ENCODE data around the gene S100A5.

DNA sequence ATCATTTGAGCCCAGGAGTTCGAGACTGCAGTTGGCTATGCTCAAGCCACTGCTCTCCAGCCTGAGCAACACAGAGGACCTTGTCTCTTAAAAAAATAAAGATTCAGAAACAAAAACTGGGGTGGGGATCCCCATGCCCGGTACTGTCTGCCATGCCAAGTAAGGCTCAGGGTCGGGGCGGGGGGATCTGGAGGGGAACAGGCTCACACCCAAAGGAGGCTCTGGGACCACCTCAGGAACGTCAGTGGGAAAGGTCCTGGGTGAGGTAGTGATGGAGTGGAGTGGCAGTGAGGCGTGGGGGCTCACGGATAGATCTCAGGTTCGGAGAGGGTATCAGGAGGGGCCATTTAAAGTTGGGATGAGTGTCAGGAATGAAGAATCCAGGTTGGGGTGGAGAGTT is 5.6 kb upstream of the S100A5 start:
- TF ChIP-seq, protein P1, sequence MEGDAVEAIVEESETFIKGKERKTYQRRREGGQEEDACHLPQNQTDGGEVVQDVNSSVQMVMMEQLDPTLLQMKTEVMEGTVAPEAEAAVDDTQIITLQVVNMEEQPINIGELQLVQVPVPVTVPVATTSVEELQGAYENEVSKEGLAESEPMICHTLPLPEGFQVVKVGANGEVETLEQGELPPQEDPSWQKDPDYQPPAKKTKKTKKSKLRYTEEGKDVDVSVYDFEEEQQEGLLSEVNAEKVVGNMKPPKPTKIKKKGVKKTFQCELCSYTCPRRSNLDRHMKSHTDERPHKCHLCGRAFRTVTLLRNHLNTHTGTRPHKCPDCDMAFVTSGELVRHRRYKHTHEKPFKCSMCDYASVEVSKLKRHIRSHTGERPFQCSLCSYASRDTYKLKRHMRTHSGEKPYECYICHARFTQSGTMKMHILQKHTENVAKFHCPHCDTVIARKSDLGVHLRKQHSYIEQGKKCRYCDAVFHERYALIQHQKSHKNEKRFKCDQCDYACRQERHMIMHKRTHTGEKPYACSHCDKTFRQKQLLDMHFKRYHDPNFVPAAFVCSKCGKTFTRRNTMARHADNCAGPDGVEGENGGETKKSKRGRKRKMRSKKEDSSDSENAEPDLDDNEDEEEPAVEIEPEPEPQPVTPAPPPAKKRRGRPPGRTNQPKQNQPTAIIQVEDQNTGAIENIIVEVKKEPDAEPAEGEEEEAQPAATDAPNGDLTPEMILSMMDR (IDR thresholded peaks at IDR 0.05) = no peak
- no peak for TF ChIP-seq POLR2A (IDR thresholded peaks at IDR 0.05)

Measured in thyroid gland (tissue), 4 donors.